ENCODE measurements around the gene NUTM2G.
A peak's percentile ranks its signal among the peaks of the same experiment; 100 is the strongest.
"Not testable (repeated sequence)": the region's sequence is repeated elsewhere in the genome, so short reads cannot be mapped to it uniquely, and the experiment has no call there.

NUTM2G gene

GRCh38 chr9:96934706-96935105 is 6.1 kb downstream of the NUTM2G start:
- peak overlapping the region; percentile 65 to 74 for H3K27ac Mint-ChIP-seq
- H3K27me3 Mint-ChIP-seq, H3K4me3 Mint-ChIP-seq, ATAC-seq, DNase-seq, H3K9me3 Mint-ChIP-seq, H3K4me1 Mint-ChIP-seq: not testable (repeated sequence)

GRCh38 chr9:96935401-96935800 is 6.8 kb downstream of the NUTM2G start:
- ATAC-seq, H3K4me3 Mint-ChIP-seq, H3K9me3 Mint-ChIP-seq, H3K27me3 Mint-ChIP-seq, H3K27ac Mint-ChIP-seq, H3K4me1 Mint-ChIP-seq, DNase-seq: not testable (repeated sequence)

GRCh38 chr9:96937442-96937841 is 8.8 kb downstream of the NUTM2G start:
- H3K4me1 Mint-ChIP-seq, H3K4me3 Mint-ChIP-seq: not testable (repeated sequence)

GRCh38 chr9:96938957-96939665 is 10.5 kb downstream of the NUTM2G start:
- H3K4me1 Mint-ChIP-seq, ATAC-seq, H3K27me3 Mint-ChIP-seq, H3K4me3 Mint-ChIP-seq, DNase-seq, H3K9me3 Mint-ChIP-seq, H3K27ac Mint-ChIP-seq: not testable (repeated sequence)

More at GRCh38 chr9:96937442-96937841, 8.8 kb downstream of the NUTM2G start:
- DNase-seq, ATAC-seq, H3K9me3 Mint-ChIP-seq, H3K27me3 Mint-ChIP-seq: not testable (repeated sequence)
- peak overlapping the region in 1 of 2 donors; percentile 59 for H3K27ac Mint-ChIP-seq

- ATAC-seq, result peak; percentile 82
- not testable (repeated sequence) for H3K9me3 Mint-ChIP-seq, H3K4me3 Mint-ChIP-seq, DNase-seq, H3K4me1 Mint-ChIP-seq, H3K27me3 Mint-ChIP-seq, H3K27ac Mint-ChIP-seq
Observed at GRCh38 chr9:96940982-96941381, 12.3 kb downstream of the NUTM2G start.

- not testable (repeated sequence) for H3K4me1 Mint-ChIP-seq, H3K27ac Mint-ChIP-seq, H3K9me3 Mint-ChIP-seq, ATAC-seq, H3K27me3 Mint-ChIP-seq, DNase-seq, H3K4me3 Mint-ChIP-seq
Observed at GRCh38 chr9:96941628-96942027, 13.0 kb downstream of the NUTM2G start.

GRCh38 chr9:96942181-96942580 is 13.5 kb downstream of the NUTM2G start:
- H3K4me3 Mint-ChIP-seq, H3K27ac Mint-ChIP-seq, H3K9me3 Mint-ChIP-seq, DNase-seq, H3K27me3 Mint-ChIP-seq, H3K4me1 Mint-ChIP-seq: not testable (repeated sequence)
- peak; percentile 61 for ATAC-seq

GRCh38 chr9:96949346-96949745 is 20.7 kb downstream of the NUTM2G start:
- H3K27me3 Mint-ChIP-seq, H3K9me3 Mint-ChIP-seq, H3K4me3 Mint-ChIP-seq, H3K4me1 Mint-ChIP-seq, DNase-seq, H3K27ac Mint-ChIP-seq, ATAC-seq: not testable (repeated sequence)

- not testable (repeated sequence) for H3K4me3 Mint-ChIP-seq, H3K4me1 Mint-ChIP-seq, H3K27me3 Mint-ChIP-seq, DNase-seq, ATAC-seq, H3K9me3 Mint-ChIP-seq
- peak overlapping the region in 1 of 2 donors; percentile 73 for H3K27ac Mint-ChIP-seq
Observed at GRCh38 chr9:96950539-96950938, 21.9 kb downstream of the NUTM2G start.

- not testable (repeated sequence) for H3K4me1 Mint-ChIP-seq, H3K4me3 Mint-ChIP-seq, ATAC-seq, DNase-seq, H3K9me3 Mint-ChIP-seq, H3K27me3 Mint-ChIP-seq
- H3K27ac Mint-ChIP-seq, result peak overlapping the region in 1 of 2 donors; percentile 76
Observed at GRCh38 chr9:96967591-96967990, 38.9 kb downstream of the NUTM2G start.

GRCh38 chr9:96972552-96972951 is 43.9 kb downstream of the NUTM2G start:
- ATAC-seq, result peak; percentile 75
- H3K27me3 Mint-ChIP-seq, H3K9me3 Mint-ChIP-seq, DNase-seq: not testable (repeated sequence)
- Mint-ChIP-seq H3K4me3 (peak overlapping the region in 1 of 2 donors; percentile 28), H3K27ac (peak overlapping the region; percentile 52 to 54), H3K4me1 (peaks cover 23% of the 10 kb centered on the region)

- not testable (repeated sequence) for H3K4me3 Mint-ChIP-seq, DNase-seq, H3K27me3 Mint-ChIP-seq, H3K9me3 Mint-ChIP-seq, H3K27ac Mint-ChIP-seq, ATAC-seq
- peaks cover 25% of the 10 kb centered on the region for H3K4me1 Mint-ChIP-seq
Observed at GRCh38 chr9:96974037-96974436, 45.4 kb downstream of the NUTM2G start.

GRCh38 chr9:96983496-96984122 is 55.0 kb downstream of the NUTM2G start:
- H3K9me3 Mint-ChIP-seq, H3K27ac Mint-ChIP-seq, DNase-seq, H3K4me1 Mint-ChIP-seq, H3K27me3 Mint-ChIP-seq, ATAC-seq, H3K4me3 Mint-ChIP-seq: not testable (repeated sequence)

GRCh38 chr9:96984139-96984538 is 55.5 kb downstream of the NUTM2G start:
- not testable (repeated sequence) for H3K4me3 Mint-ChIP-seq

GRCh38 chr9:96984887-96985286 is 56.2 kb downstream of the NUTM2G start:
- peak overlapping the region in 1 of 2 donors; percentile 76 for H3K27ac Mint-ChIP-seq
- not testable (repeated sequence) for ATAC-seq, H3K27me3 Mint-ChIP-seq, H3K4me3 Mint-ChIP-seq, H3K9me3 Mint-ChIP-seq, DNase-seq
- peaks cover 10% of the 10 kb centered on the region for H3K4me1 Mint-ChIP-seq

More at GRCh38 chr9:96984139-96984538, 55.5 kb downstream of the NUTM2G start:
- H3K27ac Mint-ChIP-seq, ATAC-seq, DNase-seq, H3K4me1 Mint-ChIP-seq, H3K27me3 Mint-ChIP-seq, H3K9me3 Mint-ChIP-seq: not testable (repeated sequence)

Data from stimulated activated naive CD8-positive, alpha-beta T cell treated with anti-CD3 and anti-CD28 coated beads, Interleukin-15, amount 100 ng/mL, for 72 hours (primary cell).